Nephron progenitor cell (in vitro differentiated cells): ENCODE measurements around the gene MAN2A2.
A peak's percentile ranks its signal among the peaks of the same experiment; 100 is the strongest.

ENCODE experiments used
- DNase-seq: peaks from one replicate; pipeline ENCODE4 v3.0.0; 2021
- H3K27ac Mint-ChIP-seq: 2 replicates; pipeline ENCODE4 v1.8.0; 2021; ENCODE audit warnings: mild to moderate bottlenecking, moderate library complexity, mixed read lengths
- H3K27me3 Mint-ChIP-seq: 2 replicates; pipeline ENCODE4 v1.8.0; 2021; ENCODE audit warnings: mild to moderate bottlenecking, low read depth, mixed read lengths; ENCODE audit not compliant: poor library complexity
- H3K36me3 Mint-ChIP-seq: 2 replicates; pipeline ENCODE4 v1.8.0; 2021; ENCODE audit warnings: low read depth, mixed read lengths
- H3K4me1 Mint-ChIP-seq: 2 replicates; pipeline ENCODE4 v1.8.0; 2021; ENCODE audit warnings: mixed read lengths
- H3K4me3 Mint-ChIP-seq: 2 replicates; pipeline ENCODE4 v1.8.0; 2021; ENCODE audit warnings: mild to moderate bottlenecking, moderate library complexity, mixed read lengths
- H3K9me3 Mint-ChIP-seq: 2 replicates; pipeline ENCODE4 v1.8.0; 2021; ENCODE audit warnings: mild to moderate bottlenecking, moderate library complexity, mixed read lengths
- TF ChIP-seq, protein P1 (sequence below): fragments of 200-600 bp; sonication (generic); IDR thresholded peaks from 2 replicates; pipeline ENCODE4 v1.5.0; 2021; ENCODE audit warnings: antibody characterized with exemption

The MAN2A2 gene

DNA sequence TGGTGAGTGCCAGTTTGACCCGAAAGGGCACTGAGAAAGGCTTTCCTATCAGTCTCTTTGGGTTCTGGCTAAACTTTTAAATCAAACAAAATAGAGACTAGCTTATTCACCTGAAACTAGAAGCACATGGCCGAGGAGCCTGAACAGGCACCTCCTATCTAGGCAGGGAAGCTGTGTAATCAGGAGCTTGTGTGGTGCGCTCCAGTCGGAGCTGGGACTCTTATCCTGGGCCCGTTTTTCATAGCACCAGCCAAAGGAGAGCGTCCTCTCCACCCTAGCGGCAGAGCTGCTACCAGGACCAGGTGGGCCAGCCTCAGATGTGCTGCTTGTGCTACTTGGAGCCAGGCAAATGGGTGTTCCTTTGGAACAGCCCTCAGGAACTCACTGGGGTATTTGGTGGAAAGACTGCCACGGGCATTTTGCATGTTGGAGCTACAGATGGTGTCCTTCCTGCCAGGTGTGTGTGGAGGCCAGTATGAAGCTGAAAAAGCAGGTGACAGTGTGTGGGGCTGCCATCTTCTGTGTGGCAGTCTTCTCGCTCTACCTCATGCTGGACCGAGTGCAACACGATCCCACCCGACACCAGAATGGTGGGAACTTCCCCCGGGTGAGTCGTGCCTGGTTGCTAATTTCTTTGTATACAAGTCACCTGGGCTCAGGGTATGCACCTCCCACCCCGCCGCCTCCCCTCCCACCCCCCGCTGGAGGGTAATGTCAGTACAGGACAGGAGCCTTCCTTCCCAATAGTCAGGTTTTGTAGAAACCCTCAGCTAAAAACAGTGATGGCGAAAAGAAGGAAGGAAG is 833 bp downstream of the MAN2A2 start:
- TF ChIP-seq, protein P1, sequence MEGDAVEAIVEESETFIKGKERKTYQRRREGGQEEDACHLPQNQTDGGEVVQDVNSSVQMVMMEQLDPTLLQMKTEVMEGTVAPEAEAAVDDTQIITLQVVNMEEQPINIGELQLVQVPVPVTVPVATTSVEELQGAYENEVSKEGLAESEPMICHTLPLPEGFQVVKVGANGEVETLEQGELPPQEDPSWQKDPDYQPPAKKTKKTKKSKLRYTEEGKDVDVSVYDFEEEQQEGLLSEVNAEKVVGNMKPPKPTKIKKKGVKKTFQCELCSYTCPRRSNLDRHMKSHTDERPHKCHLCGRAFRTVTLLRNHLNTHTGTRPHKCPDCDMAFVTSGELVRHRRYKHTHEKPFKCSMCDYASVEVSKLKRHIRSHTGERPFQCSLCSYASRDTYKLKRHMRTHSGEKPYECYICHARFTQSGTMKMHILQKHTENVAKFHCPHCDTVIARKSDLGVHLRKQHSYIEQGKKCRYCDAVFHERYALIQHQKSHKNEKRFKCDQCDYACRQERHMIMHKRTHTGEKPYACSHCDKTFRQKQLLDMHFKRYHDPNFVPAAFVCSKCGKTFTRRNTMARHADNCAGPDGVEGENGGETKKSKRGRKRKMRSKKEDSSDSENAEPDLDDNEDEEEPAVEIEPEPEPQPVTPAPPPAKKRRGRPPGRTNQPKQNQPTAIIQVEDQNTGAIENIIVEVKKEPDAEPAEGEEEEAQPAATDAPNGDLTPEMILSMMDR: no peak
- H3K27me3 Mint-ChIP-seq: peaks cover 26% of the 10 kb centered on the region
- H3K36me3 Mint-ChIP-seq: peaks cover 28% of the 10 kb centered on the region
- H3K27ac Mint-ChIP-seq: no peak overlapping the region
- H3K4me1 Mint-ChIP-seq: peaks cover 25% of the 10 kb centered on the region
- H3K9me3 Mint-ChIP-seq: no peaks in the 10 kb centered on the region
- no peak for DNase-seq
- H3K4me3 Mint-ChIP-seq: peak overlapping the region; percentile 81

DNA sequence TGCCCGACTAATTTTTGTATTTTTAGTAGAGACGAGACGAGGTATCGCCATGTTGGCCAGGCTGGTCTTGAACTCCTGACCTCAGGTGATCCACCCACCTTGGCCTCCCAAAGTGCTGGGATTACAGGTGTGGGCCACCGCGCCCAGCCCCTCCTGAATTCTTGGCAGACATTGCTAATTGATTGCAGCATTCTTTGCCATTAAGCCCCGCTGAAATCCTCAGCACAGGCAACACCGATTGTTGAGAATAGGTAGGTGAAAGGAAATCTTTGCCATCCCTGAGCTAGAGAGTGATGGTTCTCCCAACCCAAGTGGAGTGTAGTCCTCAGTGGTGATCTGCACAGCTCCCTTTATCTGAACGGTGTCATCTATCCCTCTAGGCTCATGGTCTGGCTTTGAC is 1.6 kb downstream of the MAN2A2 start:
- H3K36me3 Mint-ChIP-seq: peaks cover 32% of the 10 kb centered on the region
- H3K27me3 Mint-ChIP-seq: peaks cover 20% of the 10 kb centered on the region
- H3K27ac Mint-ChIP-seq: no peak overlapping the region
- TF ChIP-seq, protein P1: no peak
- no peak for DNase-seq
- H3K9me3 Mint-ChIP-seq: no peaks in the 10 kb centered on the region
- H3K4me3 Mint-ChIP-seq: no peak overlapping the region
- H3K4me1 Mint-ChIP-seq: peaks cover 25% of the 10 kb centered on the region

DNA sequence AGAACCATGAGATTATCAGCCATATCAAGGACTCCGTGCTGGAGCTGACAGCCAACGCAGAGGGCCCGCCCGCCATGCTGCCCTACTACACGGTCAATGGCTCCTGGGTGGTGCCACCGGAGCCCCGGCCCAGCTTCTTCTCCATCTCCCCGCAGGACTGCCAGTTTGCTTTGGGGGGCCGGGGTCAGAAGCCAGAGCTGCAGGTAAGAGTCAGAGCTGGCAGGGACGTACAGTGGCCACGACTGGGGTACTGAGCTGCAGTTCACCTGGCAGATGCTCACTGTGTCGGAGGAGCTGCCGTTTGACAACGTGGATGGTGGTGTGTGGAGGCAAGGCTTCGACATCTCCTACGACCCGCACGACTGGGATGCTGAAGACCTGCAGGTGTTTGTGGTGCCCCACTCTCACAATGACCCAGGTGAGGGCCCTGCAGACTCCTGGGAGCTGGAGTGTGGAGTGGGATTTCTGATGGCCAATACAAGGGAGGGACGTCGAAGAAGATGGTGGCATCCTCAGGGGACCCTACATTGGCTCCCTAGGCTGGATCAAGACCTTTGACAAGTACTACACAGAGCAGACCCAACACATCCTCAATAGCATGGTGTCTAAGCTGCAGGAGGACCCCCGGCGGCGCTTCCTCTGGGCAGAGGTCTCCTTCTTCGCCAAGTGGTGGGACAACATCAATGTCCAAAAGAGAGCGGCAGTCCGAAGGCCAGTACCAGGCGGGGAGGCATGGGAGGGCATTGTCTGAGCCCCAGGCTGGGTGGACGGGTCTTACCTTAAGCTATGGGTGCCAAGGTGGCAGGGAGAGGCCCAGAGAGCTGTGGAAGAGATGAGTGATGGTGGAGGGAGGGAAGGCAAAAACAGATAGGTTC is 2.4 kb downstream of the MAN2A2 start:
- DNase-seq: no peak
- TF ChIP-seq, protein P1: no peak
- no peaks in the 10 kb centered on the region for H3K9me3 Mint-ChIP-seq
- no peak overlapping the region for H3K4me3 Mint-ChIP-seq
- H3K36me3 Mint-ChIP-seq: peaks cover 32% of the 10 kb centered on the region
- H3K27ac Mint-ChIP-seq: no peak overlapping the region
- H3K27me3 Mint-ChIP-seq: peaks cover 17% of the 10 kb centered on the region
- H3K4me1 Mint-ChIP-seq: peaks cover 25% of the 10 kb centered on the region

DNA sequence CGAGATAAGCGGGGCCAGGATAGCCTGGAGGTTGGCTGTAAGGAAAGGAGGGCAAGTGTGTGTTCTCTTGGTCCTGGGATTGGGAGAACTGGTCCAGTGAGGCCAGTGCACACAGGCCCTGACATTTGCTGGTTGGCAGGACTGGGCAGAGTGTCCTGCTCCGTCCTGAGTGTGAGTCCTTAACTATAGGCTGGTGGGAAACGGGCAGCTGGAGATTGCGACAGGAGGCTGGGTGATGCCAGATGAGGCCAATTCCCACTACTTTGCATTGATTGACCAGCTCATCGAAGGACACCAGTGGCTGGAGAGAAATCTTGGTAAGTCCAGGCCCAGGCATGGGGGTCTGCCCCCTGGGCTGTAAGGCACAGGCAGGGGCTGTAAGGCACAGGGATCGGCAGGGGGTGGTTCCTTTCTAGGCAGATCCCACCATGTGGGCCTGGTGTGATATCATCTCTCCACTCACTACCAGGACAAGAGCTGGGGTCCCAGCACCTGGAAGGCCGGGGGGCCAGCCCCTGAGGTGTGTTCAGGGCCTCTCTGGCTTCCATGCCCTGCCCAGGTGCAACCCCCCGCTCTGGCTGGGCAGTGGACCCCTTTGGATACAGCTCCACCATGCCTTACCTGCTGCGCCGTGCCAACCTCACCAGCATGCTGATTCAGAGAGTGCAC is 3.2 kb downstream of the MAN2A2 start:
- Mint-ChIP-seq H3K36me3 (peaks cover 32% of the 10 kb centered on the region), H3K27ac (no peak overlapping the region), H3K9me3 (no peaks in the 10 kb centered on the region), H3K4me3 (no peak overlapping the region), H3K27me3 (peaks cover 14% of the 10 kb centered on the region), H3K4me1 (peaks cover 21% of the 10 kb centered on the region)
- DNase-seq: no peak
- TF ChIP-seq, protein P1: no peak

DNA sequence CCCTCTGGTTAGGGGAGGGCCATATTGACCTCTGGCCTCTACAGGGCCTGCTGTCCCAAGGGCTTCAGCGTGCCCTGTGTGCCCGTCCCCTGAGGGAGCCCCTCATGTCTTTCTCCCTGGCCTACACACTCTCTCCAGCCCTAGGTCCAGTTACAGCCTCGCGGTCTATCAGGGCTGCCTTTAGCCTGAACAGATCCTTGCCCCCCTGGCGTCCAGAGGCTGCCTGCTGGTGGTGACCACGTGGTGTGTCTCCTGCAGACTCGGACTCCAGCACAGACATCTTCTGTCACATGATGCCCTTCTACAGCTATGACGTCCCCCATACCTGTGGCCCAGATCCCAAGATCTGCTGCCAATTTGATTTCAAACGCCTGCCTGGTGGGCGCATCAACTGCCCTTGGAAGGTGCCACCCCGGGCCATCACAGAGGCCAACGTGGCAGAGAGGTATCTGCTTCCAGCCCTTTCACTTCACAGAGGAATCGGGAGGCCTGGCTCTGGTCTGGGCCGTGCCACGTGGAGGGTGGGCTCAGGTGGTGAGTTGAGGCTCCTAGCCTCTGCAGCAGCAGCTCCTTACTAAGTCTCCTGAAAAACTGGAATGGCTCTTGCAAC is 4.1 kb downstream of the MAN2A2 start:
- H3K27me3 Mint-ChIP-seq: peaks cover 13% of the 10 kb centered on the region
- H3K4me3 Mint-ChIP-seq: no peak overlapping the region
- no peaks in the 10 kb centered on the region for H3K9me3 Mint-ChIP-seq
- H3K36me3 Mint-ChIP-seq: peaks cover 32% of the 10 kb centered on the region
- DNase-seq: no peak
- H3K4me1 Mint-ChIP-seq: peaks cover 12% of the 10 kb centered on the region
- no peak overlapping the region for H3K27ac Mint-ChIP-seq
- TF ChIP-seq, protein P1: no peak
